ENCODE results near the gene PRIMA1.

GRCh38 chr14:93674343-93674742 is 113.9 kb downstream of the PRIMA1 start:
- TF ChIP-seq EZH2 (IDR thresholded peaks at IDR 0.05; ENCODE audit: low read length, missing control alignments) (no peak), CTCF (conservative IDR thresholded peaks at IDR 0.05 in 1 of 2, IDR thresholded peaks at IDR 0.05 in 1 of 2; ENCODE audit: low read depth in 1 of 2, low read length in 2 of 2) (no peak)

All from fibroblast of lung (primary cell).